ENCODE measurements around the gene NTM.
A peak's percentile ranks its signal among the peaks of the same experiment; 100 is the strongest.

The NTM gene

GRCh38 chr11:131880976-131881375 is 510.6 kb downstream of the NTM start:
- H2BK15ac ChIP-seq (ENCODE audit: low read depth, poor library complexity, severe bottlenecking): no peak overlapping the region
- H2BK12ac ChIP-seq (ENCODE audit: low read length in 2 of 2): no peak overlapping the region
- H2BK5ac ChIP-seq (ENCODE audit: low read depth, low read length, poor library complexity, severe bottlenecking): no peak overlapping the region
- no peaks in the 10 kb centered on the region for H3K9me3 ChIP-seq (ENCODE audit: control insufficient read depth, low read length)
- no peak overlapping the region for H4K8ac ChIP-seq (ENCODE audit: low read length)
- no peak overlapping the region for H2AK5ac ChIP-seq (ENCODE audit: low read length, severe bottlenecking)
- H2BK120ac ChIP-seq (ENCODE audit: low read depth, low read length): no peak overlapping the region
- H3K4me1 ChIP-seq (ENCODE audit: control insufficient read depth, insufficient read depth, low read depth, low read length): peaks cover 14% of the 10 kb centered on the region
- no peak overlapping the region for H3K4ac ChIP-seq (ENCODE audit: low read depth in 1 of 2, low read length in 2 of 2)
- H3K4me3 ChIP-seq (ENCODE audit: insufficient read depth in 1 of 2, low read depth in 1 of 2, low read length in 2 of 2): no peak overlapping the region
- no peak overlapping the region for H3K4me2 ChIP-seq (ENCODE audit: low read length, poor library complexity, severe bottlenecking)
- no peak overlapping the region for H3K23ac ChIP-seq (ENCODE audit: low read length in 2 of 2)
- H3K27me3 ChIP-seq (ENCODE audit: control insufficient read depth in 1 of 2, insufficient read depth in 1 of 2, low read length in 2 of 2): no peaks in the 10 kb centered on the region
- WGBS: 93% methylated on average over 2 of the region's 6 CpGs
- no peak overlapping the region for H3K9ac ChIP-seq (ENCODE audit: low read length)
- no peaks in the 10 kb centered on the region for H3K79me1 ChIP-seq (replicated peaks; ENCODE audit: low read length, poor library complexity, severe bottlenecking)
- no peak overlapping the region for H2AFZ ChIP-seq (ENCODE audit: low read depth, low read length)
- H3K36me3 ChIP-seq (ENCODE audit: control insufficient read depth in 1 of 2, insufficient read depth in 2 of 2, low read depth in 1 of 2, low read length in 2 of 2): no peaks in the 10 kb centered on the region
- no peak overlapping the region for H3K27ac ChIP-seq (ENCODE audit: low read length, poor library complexity, severe bottlenecking)
- no peak overlapping the region for H3K18ac ChIP-seq (ENCODE audit: low read depth in 1 of 2, low read length in 2 of 2)
- no peak overlapping the region for H3K14ac ChIP-seq (ENCODE audit: low read length in 2 of 2)
- no peak overlapping the region for H4K91ac ChIP-seq (ENCODE audit: low read length)
- DNase-seq: no peak

- Histone ChIP-seq H3K79me1 (replicated peaks; ENCODE audit: low read length, poor library complexity, severe bottlenecking) (no peaks in the 10 kb centered on the region), H2AK5ac (ENCODE audit: low read length, severe bottlenecking) (peak overlapping the region; percentile 55), H3K9ac (ENCODE audit: low read length) (no peak overlapping the region), H2BK15ac (ENCODE audit: low read depth, poor library complexity, severe bottlenecking) (no peak overlapping the region), H3K14ac (ENCODE audit: low read length in 2 of 2) (no peak overlapping the region), H3K27me3 (ENCODE audit: control insufficient read depth in 1 of 2, insufficient read depth in 1 of 2, low read length in 2 of 2) (no peaks in the 10 kb centered on the region), H2AFZ (ENCODE audit: low read depth, low read length) (no peak overlapping the region), H3K4ac (ENCODE audit: low read depth in 1 of 2, low read length in 2 of 2) (no peak overlapping the region), H3K4me3 (ENCODE audit: insufficient read depth in 1 of 2, low read depth in 1 of 2, low read length in 2 of 2) (no peak overlapping the region), H3K27ac (ENCODE audit: low read length, poor library complexity, severe bottlenecking) (no peak overlapping the region), H2BK120ac (ENCODE audit: low read depth, low read length) (no peak overlapping the region), H3K36me3 (ENCODE audit: control insufficient read depth in 1 of 2, insufficient read depth in 2 of 2, low read depth in 1 of 2, low read length in 2 of 2) (no peaks in the 10 kb centered on the region), H4K8ac (ENCODE audit: low read length) (no peak overlapping the region), H3K9me3 (ENCODE audit: control insufficient read depth, low read length) (no peaks in the 10 kb centered on the region), H2BK12ac (ENCODE audit: low read length in 2 of 2) (no peak overlapping the region), H2BK5ac (ENCODE audit: low read depth, low read length, poor library complexity, severe bottlenecking) (no peak overlapping the region), H3K23ac (ENCODE audit: low read length in 2 of 2) (no peak overlapping the region), H4K91ac (ENCODE audit: low read length) (no peak overlapping the region), H3K4me1 (ENCODE audit: control insufficient read depth, insufficient read depth, low read depth, low read length) (peaks cover 21% of the 10 kb centered on the region), H3K4me2 (ENCODE audit: low read length, poor library complexity, severe bottlenecking) (no peak overlapping the region), H3K18ac (ENCODE audit: low read depth in 1 of 2, low read length in 2 of 2) (no peak overlapping the region)
- WGBS: 91% methylated on average over 6 of the region's 6 CpGs
- no peak for DNase-seq
These were observed 512.9 kb downstream of the NTM start for GRCh38 chr11:131883332-131883731.

- H2BK12ac ChIP-seq (ENCODE audit: low read length in 2 of 2): peak overlapping the region; percentile 6 to 75
- H2BK5ac ChIP-seq (ENCODE audit: low read depth, low read length, poor library complexity, severe bottlenecking): peak overlapping the region; percentile 22
- peaks cover 25% of the 10 kb centered on the region for H3K4me1 ChIP-seq (ENCODE audit: control insufficient read depth, insufficient read depth, low read depth, low read length)
- H3K27me3 ChIP-seq (ENCODE audit: control insufficient read depth in 1 of 2, insufficient read depth in 1 of 2, low read length in 2 of 2): no peaks in the 10 kb centered on the region
- no peak overlapping the region for H3K4me3 ChIP-seq (ENCODE audit: insufficient read depth in 1 of 2, low read depth in 1 of 2, low read length in 2 of 2)
- no peak overlapping the region for H3K9ac ChIP-seq (ENCODE audit: low read length)
- H3K23ac ChIP-seq (ENCODE audit: low read length in 2 of 2): peak overlapping the region in 1 of 2 experiments; percentile 73
- no peak overlapping the region for H4K91ac ChIP-seq (ENCODE audit: low read length)
- no peak overlapping the region for H4K8ac ChIP-seq (ENCODE audit: low read length)
- peak; percentile 45 for DNase-seq
- peak overlapping the region; percentile 91 for H2AK5ac ChIP-seq (ENCODE audit: low read length, severe bottlenecking)
- no peak overlapping the region for H2AFZ ChIP-seq (ENCODE audit: low read depth, low read length)
- H3K27ac ChIP-seq (ENCODE audit: low read length, poor library complexity, severe bottlenecking): peak overlapping the region; percentile 65
- H3K14ac ChIP-seq (ENCODE audit: low read length in 2 of 2): peak overlapping the region in 1 of 2 experiments; percentile 66
- peak overlapping the region; percentile 49 for H2BK15ac ChIP-seq (ENCODE audit: low read depth, poor library complexity, severe bottlenecking)
- WGBS: 43% methylated on average over 8 of the region's 8 CpGs
- H3K4me2 ChIP-seq (ENCODE audit: low read length, poor library complexity, severe bottlenecking): no peak overlapping the region
- no peaks in the 10 kb centered on the region for H3K36me3 ChIP-seq (ENCODE audit: control insufficient read depth in 1 of 2, insufficient read depth in 2 of 2, low read depth in 1 of 2, low read length in 2 of 2)
- peak overlapping the region in 1 of 2 experiments; percentile 64 for H3K18ac ChIP-seq (ENCODE audit: low read depth in 1 of 2, low read length in 2 of 2)
- H3K4ac ChIP-seq (ENCODE audit: low read depth in 1 of 2, low read length in 2 of 2): peak overlapping the region in 1 of 2 experiments; percentile 1
- no peaks in the 10 kb centered on the region for H3K79me1 ChIP-seq (replicated peaks; ENCODE audit: low read length, poor library complexity, severe bottlenecking)
- no peaks in the 10 kb centered on the region for H3K9me3 ChIP-seq (ENCODE audit: control insufficient read depth, low read length)
- no peak overlapping the region for H2BK120ac ChIP-seq (ENCODE audit: low read depth, low read length)
These were observed 514.2 kb downstream of the NTM start for GRCh38 chr11:131884461-131885073.

- H3K9ac ChIP-seq (ENCODE audit: low read length): no peak overlapping the region
- peak overlapping the region; percentile 70 for H2BK15ac ChIP-seq (ENCODE audit: low read depth, poor library complexity, severe bottlenecking)
- H3K4ac ChIP-seq (ENCODE audit: low read depth in 1 of 2, low read length in 2 of 2): no peak overlapping the region
- no peaks in the 10 kb centered on the region for H3K36me3 ChIP-seq (ENCODE audit: control insufficient read depth in 1 of 2, insufficient read depth in 2 of 2, low read depth in 1 of 2, low read length in 2 of 2)
- no peaks in the 10 kb centered on the region for H3K27me3 ChIP-seq (ENCODE audit: control insufficient read depth in 1 of 2, insufficient read depth in 1 of 2, low read length in 2 of 2)
- peak overlapping the region; percentile 91 for H2AK5ac ChIP-seq (ENCODE audit: low read length, severe bottlenecking)
- peak overlapping the region; percentile 49 to 75 for H2BK12ac ChIP-seq (ENCODE audit: low read length in 2 of 2)
- H3K18ac ChIP-seq (ENCODE audit: low read depth in 1 of 2, low read length in 2 of 2): peak overlapping the region in 1 of 2 experiments; percentile 64
- no peaks in the 10 kb centered on the region for H3K9me3 ChIP-seq (ENCODE audit: control insufficient read depth, low read length)
- no peak overlapping the region for H3K27ac ChIP-seq (ENCODE audit: low read length, poor library complexity, severe bottlenecking)
- H2BK120ac ChIP-seq (ENCODE audit: low read depth, low read length): no peak overlapping the region
- H4K91ac ChIP-seq (ENCODE audit: low read length): no peak overlapping the region
- no peak for DNase-seq
- H3K4me1 ChIP-seq (ENCODE audit: control insufficient read depth, insufficient read depth, low read depth, low read length): peaks cover 27% of the 10 kb centered on the region
- H3K4me2 ChIP-seq (ENCODE audit: low read length, poor library complexity, severe bottlenecking): no peak overlapping the region
- no peak overlapping the region for H4K8ac ChIP-seq (ENCODE audit: low read length)
- no peak overlapping the region for H2AFZ ChIP-seq (ENCODE audit: low read depth, low read length)
- H3K14ac ChIP-seq (ENCODE audit: low read length in 2 of 2): no peak overlapping the region
- peak overlapping the region in 1 of 2 experiments; percentile 73 for H3K23ac ChIP-seq (ENCODE audit: low read length in 2 of 2)
- no peak overlapping the region for H2BK5ac ChIP-seq (ENCODE audit: low read depth, low read length, poor library complexity, severe bottlenecking)
- H3K79me1 ChIP-seq (replicated peaks; ENCODE audit: low read length, poor library complexity, severe bottlenecking): no peaks in the 10 kb centered on the region
- WGBS: 99% methylated on average over 6 of the region's 7 CpGs
- no peak overlapping the region for H3K4me3 ChIP-seq (ENCODE audit: insufficient read depth in 1 of 2, low read depth in 1 of 2, low read length in 2 of 2)
These were observed 515.0 kb downstream of the NTM start for GRCh38 chr11:131885431-131885830.

Data from mesenchymal stem cell (in vitro differentiated cells and primary cell).